ENCODE results near the gene ZNF823. TPM values are rescaled to one million over a fixed set of nuclear protein-coding genes. Genes with fewer than 3 reads are reported as not detected.
"Not testable (repeated sequence)": the region's sequence is repeated elsewhere in the genome, so short reads cannot be mapped to it uniquely, and the experiment has no call there.

Gene ZNF823
- total and polyA plus RNA-seq, 2 of the 13 experiments (the other 11 are each of a cell fraction or from before 2014, with no cell fraction given): 5.7 to 11.7 TPM

DNA sequence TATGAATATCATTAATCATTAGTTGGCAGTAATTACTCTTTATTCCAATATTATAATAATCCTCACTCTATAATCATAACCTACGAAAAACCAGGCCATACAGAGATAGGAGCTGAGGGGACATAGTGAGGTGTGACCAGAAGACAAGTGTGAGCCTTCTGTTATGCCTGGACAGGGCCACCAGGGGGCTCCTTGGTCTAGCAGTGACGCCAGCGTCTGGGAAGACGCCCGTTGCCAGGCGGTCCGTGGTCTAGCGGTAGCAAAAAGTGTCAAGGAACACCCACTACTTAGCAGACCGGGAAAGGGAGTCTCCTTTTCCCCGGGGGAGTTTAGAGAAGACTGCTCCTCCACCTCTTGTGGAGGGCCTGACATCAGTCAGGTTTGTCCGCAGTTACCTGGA lies 32.8 kb upstream of the ZNF823 start:
- H4K20me1 ChIP-seq (ENCODE audit: insufficient read depth, low read length); BruUV-seq (replicated peaks); intact Hi-C loops (cut with micrococcal nuclease; ENCODE audit: unreplicated experiment); H3K9me3 ChIP-seq (ENCODE audit: low read length); in situ Hi-C loops (cut with HindIII; ENCODE audit: extremely low pct_ligation_motif_present, low pct_unique_long_range_greater_than_20kb); POLR2A ChIA-PET; ATAC-seq; H3K27me3 ChIP-seq (ENCODE audit: control insufficient read depth in 1 of 2, insufficient read depth in 2 of 2, low read length in 2 of 2); FAIRE-seq; H3K36me3 ChIP-seq (replicated peaks in 1 of 2; ENCODE audit: control insufficient read depth in 1 of 2, insufficient read depth in 2 of 2, low read length in 2 of 2); H3K4me3 ChIP-seq (replicated peaks in 1 of 3; ENCODE audit: insufficient read depth in 1 of 3, low read depth in 2 of 3, low read length in 3 of 3); H3K9ac ChIP-seq (ENCODE audit: insufficient read depth, low read depth, low read length); H3K27ac ChIP-seq (ENCODE audit: extremely low read length, insufficient read depth, low read length); H3K4me2 ChIP-seq (ENCODE audit: low read depth, low read length); H2AFZ ChIP-seq (ENCODE audit: low read length): not testable (repeated sequence)
- H3K4me1 ChIP-seq (ENCODE audit: insufficient read depth, low read length): peaks cover 60% of the 10 kb centered on the region
- 59% methylated on average over 9 of the region's 11 CpGs for WGBS (ENCODE audit: low lambda C conversion rate)
- peak; percentile 13 for DNase-seq (ENCODE audit: low spot score)
- CTCF ChIA-PET (ENCODE audit: low intra/inter-chr PET ratio, low total read pairs): interaction anchor here (1.3 kb wide), 1 partner anchor 41 kb away, joined by 6 read pairs; no protein-coding TSS in a partner anchor
- peaks cover 58% of the 10 kb centered on the region for H3K79me2 ChIP-seq (ENCODE audit: insufficient read depth, low read length)
- TF ChIP-seq SALL1 (CRISPR knock-in tag; IDR thresholded peaks at IDR 0.05) (peak; percentile 31; the same call in 1 of the 2 replicates), STAG1 (CRISPR knock-in tag; IDR thresholded peaks at IDR 0.05) (peak; percentile 53), ERF (CRISPR knock-in tag; IDR thresholded peaks at IDR 0.05) (peak; percentile 21; the same call in 1 of the 2 replicates), ZMYM4 (CRISPR knock-in tag; IDR thresholded peaks at IDR 0.05) (peak; percentile 38; the same call in 1 of the 2 replicates), KAT7 (CRISPR knock-in tag; IDR thresholded peaks at IDR 0.05; ENCODE audit: borderline replicate concordance) (peak; percentile 37; the same call in 1 of the 2 replicates), RAD21 (CRISPR knock-in tag; IDR thresholded peaks at IDR 0.05) (peak; percentile 28; the same call in 1 of the 2 replicates), ZBTB38 (CRISPR knock-in tag; IDR thresholded peaks at IDR 0.05) (peak; percentile 83; the same call in 1 of the 2 replicates)
- TF ChIP-seq, protein P1, sequence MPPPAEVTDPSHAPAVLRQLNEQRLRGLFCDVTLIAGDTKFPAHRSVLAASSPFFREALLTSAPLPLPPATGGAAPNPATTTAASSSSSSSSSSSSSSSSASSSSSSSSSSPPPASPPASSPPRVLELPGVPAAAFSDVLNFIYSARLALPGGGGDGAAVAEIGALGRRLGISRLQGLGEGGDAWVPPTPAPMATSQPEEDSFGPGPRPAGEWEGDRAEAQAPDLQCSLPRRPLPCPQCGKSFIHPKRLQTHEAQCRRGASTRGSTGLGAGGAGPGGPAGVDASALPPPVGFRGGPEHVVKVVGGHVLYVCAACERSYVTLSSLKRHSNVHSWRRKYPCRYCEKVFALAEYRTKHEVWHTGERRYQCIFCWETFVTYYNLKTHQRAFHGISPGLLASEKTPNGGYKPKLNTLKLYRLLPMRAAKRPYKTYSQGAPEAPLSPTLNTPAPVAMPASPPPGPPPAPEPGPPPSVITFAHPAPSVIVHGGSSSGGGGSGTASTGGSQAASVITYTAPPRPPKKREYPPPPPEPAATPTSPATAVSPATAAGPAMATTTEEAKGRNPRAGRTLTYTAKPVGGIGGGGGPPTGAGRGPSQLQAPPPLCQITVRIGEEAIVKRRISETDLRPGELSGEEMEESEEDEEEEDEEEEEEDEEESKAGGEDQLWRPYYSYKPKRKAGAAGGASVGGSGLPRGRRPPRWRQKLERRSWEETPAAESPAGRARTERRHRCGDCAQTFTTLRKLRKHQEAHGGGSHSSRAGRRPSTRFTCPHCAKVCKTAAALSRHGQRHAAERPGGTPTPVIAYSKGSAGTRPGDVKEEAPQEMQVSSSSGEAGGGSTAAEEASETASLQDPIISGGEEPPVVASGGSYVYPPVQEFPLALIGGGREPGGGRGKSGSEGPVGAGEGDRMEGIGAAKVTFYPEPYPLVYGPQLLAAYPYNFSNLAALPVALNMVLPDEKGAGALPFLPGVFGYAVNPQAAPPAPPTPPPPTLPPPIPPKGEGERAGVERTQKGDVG (CRISPR knock-in tag; IDR thresholded peaks at IDR 0.05; ENCODE audit: borderline replicate concordance): peak; percentile 81; the same call in 1 of the 2 replicates
- TF ChIP-seq, protein P2, sequence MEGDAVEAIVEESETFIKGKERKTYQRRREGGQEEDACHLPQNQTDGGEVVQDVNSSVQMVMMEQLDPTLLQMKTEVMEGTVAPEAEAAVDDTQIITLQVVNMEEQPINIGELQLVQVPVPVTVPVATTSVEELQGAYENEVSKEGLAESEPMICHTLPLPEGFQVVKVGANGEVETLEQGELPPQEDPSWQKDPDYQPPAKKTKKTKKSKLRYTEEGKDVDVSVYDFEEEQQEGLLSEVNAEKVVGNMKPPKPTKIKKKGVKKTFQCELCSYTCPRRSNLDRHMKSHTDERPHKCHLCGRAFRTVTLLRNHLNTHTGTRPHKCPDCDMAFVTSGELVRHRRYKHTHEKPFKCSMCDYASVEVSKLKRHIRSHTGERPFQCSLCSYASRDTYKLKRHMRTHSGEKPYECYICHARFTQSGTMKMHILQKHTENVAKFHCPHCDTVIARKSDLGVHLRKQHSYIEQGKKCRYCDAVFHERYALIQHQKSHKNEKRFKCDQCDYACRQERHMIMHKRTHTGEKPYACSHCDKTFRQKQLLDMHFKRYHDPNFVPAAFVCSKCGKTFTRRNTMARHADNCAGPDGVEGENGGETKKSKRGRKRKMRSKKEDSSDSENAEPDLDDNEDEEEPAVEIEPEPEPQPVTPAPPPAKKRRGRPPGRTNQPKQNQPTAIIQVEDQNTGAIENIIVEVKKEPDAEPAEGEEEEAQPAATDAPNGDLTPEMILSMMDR (CRISPR knock-in tag; IDR thresholded peaks at IDR 0.05): peak; percentile 74
- TF ChIP-seq, protein P3, sequence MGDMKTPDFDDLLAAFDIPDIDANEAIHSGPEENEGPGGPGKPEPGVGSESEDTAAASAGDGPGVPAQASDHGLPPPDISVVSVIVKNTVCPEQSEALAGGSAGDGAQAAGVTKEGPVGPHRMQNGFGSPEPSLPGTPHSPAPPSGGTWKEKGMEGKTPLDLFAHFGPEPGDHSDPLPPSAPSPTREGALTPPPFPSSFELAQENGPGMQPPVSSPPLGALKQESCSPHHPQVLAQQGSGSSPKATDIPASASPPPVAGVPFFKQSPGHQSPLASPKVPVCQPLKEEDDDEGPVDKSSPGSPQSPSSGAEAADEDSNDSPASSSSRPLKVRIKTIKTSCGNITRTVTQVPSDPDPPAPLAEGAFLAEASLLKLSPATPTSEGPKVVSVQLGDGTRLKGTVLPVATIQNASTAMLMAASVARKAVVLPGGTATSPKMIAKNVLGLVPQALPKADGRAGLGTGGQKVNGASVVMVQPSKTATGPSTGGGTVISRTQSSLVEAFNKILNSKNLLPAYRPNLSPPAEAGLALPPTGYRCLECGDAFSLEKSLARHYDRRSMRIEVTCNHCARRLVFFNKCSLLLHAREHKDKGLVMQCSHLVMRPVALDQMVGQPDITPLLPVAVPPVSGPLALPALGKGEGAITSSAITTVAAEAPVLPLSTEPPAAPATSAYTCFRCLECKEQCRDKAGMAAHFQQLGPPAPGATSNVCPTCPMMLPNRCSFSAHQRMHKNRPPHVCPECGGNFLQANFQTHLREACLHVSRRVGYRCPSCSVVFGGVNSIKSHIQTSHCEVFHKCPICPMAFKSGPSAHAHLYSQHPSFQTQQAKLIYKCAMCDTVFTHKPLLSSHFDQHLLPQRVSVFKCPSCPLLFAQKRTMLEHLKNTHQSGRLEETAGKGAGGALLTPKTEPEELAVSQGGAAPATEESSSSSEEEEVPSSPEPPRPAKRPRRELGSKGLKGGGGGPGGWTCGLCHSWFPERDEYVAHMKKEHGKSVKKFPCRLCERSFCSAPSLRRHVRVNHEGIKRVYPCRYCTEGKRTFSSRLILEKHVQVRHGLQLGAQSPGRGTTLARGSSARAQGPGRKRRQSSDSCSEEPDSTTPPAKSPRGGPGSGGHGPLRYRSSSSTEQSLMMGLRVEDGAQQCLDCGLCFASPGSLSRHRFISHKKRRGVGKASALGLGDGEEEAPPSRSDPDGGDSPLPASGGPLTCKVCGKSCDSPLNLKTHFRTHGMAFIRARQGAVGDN (CRISPR knock-in tag; IDR thresholded peaks at IDR 0.05): peak; percentile 36; the same call in 1 of the 2 replicates
- TF ChIP-seq, protein P4, sequence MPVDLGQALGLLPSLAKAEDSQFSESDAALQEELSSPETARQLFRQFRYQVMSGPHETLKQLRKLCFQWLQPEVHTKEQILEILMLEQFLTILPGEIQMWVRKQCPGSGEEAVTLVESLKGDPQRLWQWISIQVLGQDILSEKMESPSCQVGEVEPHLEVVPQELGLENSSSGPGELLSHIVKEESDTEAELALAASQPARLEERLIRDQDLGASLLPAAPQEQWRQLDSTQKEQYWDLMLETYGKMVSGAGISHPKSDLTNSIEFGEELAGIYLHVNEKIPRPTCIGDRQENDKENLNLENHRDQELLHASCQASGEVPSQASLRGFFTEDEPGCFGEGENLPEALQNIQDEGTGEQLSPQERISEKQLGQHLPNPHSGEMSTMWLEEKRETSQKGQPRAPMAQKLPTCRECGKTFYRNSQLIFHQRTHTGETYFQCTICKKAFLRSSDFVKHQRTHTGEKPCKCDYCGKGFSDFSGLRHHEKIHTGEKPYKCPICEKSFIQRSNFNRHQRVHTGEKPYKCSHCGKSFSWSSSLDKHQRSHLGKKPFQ (CRISPR knock-in tag; IDR thresholded peaks at IDR 0.05; ENCODE audit: insufficient replicate concordance): peak; percentile 40
